HG03039 (cell line): ENCODE measurements around the gene LBX2.

Experiments
- ATAC-seq: cut with Tn5 transposase; IDR thresholded peaks from one replicate; pipeline ENCODE4 v1.9.1; 2021; ENCODE audit warnings: mild to moderate bottlenecking, moderate library complexity; ENCODE audit not compliant: unreplicated experiment

LBX2 gene

GRCh38 chr2:74526649-74527230 is 27.3 kb upstream of the LBX2 start:
- no peak for ATAC-seq

DNA sequence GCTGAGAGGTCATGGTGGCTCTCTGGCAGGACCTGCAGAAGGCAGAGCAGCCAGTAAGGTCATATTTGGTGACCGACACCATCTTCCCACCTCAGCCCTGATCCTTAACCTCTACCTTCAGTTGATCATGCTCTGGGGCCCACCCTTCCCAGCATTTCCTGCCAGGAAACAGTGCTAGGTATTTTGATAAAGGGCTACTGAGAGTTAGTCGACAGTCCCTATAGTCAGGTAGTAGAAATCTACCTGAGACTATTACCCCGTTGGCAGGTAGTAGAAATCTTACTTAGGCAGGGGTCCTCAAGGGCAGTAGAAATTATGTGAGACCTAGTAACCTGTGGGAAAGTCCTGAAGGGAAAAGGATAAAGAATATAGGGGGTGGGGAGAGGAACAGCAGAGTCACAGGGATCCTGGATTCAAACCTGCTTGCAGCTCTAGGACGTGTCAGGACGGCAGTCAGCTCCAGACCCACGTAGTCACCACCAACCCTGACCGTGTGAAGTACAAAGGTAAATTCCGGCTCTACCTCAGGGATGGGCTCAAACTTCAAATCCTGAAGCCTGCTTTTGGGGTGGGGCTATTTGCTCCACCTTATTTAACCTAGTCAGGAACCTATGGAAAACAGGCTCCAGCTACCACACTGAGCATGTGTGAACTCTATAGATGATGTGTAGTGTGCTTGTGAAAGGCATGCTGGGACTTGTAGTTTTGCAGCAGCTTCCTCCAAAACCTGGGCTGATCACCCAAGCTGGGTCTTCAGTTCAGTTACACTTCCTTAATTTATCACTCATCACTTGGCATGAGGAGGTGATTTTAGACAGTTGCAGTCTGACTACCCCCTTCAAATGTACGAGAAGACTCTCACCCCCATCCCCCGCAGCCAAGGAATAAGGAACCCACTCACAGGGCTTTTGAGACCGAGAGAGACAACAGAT is 26.6 kb upstream of the LBX2 start, which contains the start of gene DQX1:
DQX1 (minus strand) TSS at position 515 of the 932 bp plus-strand sequence; CDS start at position 13, 502 bp downstream.
- ATAC-seq = no peak

- ATAC-seq = no peak
Measured at GRCh38 chr2:74524955-74525716, 25.7 kb upstream of the LBX2 start.

DNA sequence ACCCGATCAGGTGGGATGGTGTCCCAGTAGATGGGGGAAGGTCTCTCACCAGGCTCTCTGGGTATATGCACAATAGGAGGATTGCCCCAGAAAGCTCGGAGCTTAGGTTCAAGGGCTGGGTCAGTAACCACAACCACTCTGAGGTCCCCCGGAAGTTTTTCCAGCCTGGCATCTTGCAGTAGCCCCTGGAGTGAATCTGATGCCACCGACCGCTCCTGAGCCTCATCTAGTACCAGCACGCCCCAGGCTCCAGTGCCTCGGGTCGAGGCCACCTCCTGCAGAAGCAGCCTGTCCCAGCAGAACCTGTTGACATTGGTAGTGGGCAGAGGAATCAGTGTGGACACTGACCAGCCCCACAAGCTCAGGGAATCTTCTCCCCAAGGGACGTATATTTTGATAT is 24.6 kb upstream of the LBX2 start:
- ATAC-seq = no peak

GRCh38 chr2:74522516-74522915 is 23.1 kb upstream of the LBX2 start:
- ATAC-seq = no peak

DNA sequence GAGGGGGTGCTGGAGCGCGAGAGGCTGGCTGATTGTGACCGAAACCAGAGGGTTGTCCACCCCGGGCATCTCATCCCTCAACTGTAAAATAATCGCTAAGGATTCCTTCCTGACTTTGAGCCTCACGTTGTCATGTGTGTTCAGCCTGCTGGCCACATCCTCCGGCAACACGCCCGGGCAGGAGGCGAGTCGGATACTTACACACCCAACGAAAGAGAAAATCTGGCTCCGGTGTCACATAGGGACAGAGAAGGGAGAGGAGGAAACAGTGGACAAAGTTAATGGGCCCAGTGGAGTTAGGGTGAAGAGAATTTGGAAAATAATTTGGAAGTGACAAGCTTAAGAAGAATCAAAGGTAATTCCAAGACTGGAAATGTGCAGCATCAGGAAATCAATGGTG is 17.2 kb upstream of the LBX2 start:
- no peak for ATAC-seq

GRCh38 chr2:74515981-74516633 is 16.7 kb upstream of the LBX2 start:
- no peak for ATAC-seq

- ATAC-seq = no peak
Measured at GRCh38 chr2:74515271-74515980, 16.0 kb upstream of the LBX2 start.

DNA sequence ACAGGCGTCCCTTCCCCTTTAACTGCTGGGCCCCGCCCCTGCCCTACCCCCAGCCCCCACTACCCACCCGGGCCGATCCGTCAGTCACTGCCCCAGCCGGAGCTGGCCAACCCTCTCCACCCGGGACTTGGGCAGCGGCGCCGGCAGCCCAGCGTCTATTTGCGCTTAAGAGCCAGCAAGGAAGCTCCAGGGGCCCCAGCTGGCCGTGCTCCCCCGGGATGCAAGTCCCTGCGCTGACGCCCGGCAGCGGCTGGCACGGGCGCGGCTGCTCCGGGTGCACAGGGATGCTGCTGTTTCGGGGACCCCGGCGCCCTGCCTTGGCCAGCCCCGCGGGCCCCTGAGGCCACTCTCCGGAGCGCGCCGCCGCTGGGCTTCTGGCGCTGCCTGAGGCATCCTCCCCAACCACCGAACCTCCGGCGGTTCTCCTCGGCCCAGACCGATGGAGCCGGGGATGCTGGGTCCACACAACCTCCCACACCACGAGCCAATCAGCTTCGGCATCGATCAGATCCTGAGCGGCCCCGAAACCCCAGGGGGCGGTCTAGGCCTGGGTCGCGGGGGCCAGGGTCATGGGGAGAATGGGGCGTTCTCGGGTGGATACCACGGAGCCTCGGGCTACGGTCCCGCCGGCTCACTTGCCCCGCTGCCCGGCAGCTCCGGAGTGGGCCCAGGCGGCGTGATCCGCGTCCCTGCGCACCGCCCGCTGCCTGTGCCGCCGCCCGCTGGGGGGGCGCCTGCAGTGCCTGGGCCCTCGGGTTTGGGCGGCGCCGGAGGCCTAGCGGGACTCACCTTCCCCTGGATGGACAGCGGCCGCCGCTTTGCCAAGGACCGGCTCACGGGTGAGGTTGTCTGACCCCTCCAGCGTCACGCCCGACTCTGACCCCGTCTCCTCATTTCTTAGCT is 15.2 kb upstream of the LBX2 start, which contains the start of gene TLX2:
TLX2 (plus strand) TSS at position 83 of the 903 bp plus-strand sequence; CDS start at position 440, 357 bp downstream.
- ATAC-seq = no peak

- ATAC-seq = no peak
Measured at GRCh38 chr2:74513605-74514367, 14.4 kb upstream of the LBX2 start.

DNA sequence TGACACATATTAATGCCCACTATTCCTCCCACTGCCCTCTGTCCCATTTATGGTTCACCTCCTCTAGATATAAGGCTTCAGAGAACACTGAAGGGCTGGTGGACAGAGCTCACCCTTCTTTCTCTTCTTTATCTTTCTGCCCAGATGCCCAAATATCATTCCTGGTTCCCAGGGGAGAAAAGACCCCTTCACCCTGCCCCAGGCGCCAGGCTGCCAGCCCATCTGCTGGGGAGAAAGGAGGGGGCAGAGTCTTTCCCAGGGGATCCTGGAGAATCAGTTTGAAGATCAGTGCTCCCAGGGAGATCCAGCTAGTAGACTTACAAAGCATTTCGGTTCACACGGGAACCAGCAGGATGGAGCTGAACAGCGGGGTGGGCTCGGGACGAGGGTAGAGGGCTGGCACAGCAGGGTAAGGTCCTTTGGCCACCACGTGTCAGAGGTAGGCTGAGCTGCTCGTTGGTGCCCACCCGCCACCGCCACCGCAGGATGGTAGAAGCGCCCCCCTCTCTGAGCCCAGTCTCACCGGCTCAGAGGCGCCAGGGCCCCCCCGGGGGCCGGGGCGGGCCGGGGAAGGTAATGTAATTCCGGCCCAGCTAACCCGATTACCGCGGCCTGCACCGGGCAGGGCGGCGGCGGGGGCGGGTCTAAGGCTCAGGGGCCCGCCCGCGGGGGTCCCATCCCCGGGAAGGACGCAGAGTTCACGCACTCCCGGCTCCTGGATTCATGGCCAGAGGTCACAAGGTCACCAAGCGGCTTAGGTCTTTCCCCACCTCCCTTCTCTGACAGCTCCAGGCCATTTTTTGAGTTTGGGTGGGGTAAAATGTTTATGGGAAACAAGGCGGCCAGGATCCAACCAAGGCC is 13.6 kb upstream of the LBX2 start:
- no peak for ATAC-seq

- no peak for ATAC-seq
Measured at GRCh38 chr2:74511104-74511989, 11.9 kb upstream of the LBX2 start.

- ATAC-seq = no peak
Measured at GRCh38 chr2:74510272-74510671, 10.9 kb upstream of the LBX2 start.

DNA sequence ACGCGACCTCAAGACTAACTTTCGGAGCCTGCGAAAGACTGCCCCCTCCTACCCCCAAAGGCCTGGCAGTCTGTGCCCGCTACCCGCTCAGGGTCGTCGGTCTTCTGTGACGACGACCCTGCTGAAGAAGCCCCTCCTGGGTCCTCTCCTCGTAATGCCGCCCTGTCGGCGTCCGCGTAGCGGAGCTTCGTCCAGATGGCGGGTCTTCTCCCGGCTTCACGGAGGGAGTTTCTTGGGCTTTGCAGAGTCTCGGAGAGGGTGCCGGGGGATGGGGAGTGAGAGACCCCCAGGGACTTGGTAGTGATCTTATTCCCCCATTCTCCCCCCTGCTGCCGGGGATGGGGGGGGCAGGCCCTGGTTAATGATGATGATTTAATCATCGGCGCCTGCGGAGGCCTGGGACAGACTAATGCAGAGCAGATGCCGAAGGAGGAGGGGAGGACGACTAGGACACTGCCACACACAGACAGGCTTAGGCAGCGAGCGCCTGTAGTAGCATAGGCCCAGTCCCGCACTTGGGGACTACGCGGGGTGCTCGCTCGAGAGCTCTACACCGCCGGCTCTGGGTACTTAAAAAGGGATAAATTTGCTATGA is 8.6 kb upstream of the LBX2 start:
- ATAC-seq = no peak

GRCh38 chr2:74507145-74507925 is 7.9 kb upstream of the LBX2 start, which contains the start of gene PCGF1:
TSS of gene PCGF1 (minus strand) at chr2:74507695. CDS start at chr2:74507668, 27 bp downstream.
- ATAC-seq = peak; percentile 86
